GM18505 (cell line): ENCODE measurements around the gene P3H2.
"Not testable (repeated sequence)": the region's sequence is repeated elsewhere in the genome, so short reads cannot be mapped to it uniquely, and the experiment has no call there.

ENCODE experiments used
- ATAC-seq: cut with Tn5 transposase; IDR thresholded peaks from one replicate; pipeline ENCODE4 v1.9.1; 2021; ENCODE audit not compliant: unreplicated experiment
- POLR2A ChIP-seq: IDR thresholded peaks from 4 replicates; pipeline ENCODE4 v1.6.1; 2011; ENCODE audit warnings: borderline replicate concordance; ENCODE audit not compliant: insufficient read depth, insufficient read length; ENCODE audit errors: extremely low read depth

P3H2 gene

GRCh38 chr3:190084983-190085382, 35.7 kb downstream of the P3H2 start:
- no peak for TF ChIP-seq POLR2A
- ATAC-seq = no peak

- TF ChIP-seq POLR2A = no peak
- no peak for ATAC-seq
These were observed 37.1 kb downstream of the P3H2 start for GRCh38 chr3:190083635-190084034.

- TF ChIP-seq POLR2A = no peak
- ATAC-seq = no peak
These were observed 39.3 kb downstream of the P3H2 start for GRCh38 chr3:190081389-190081788.

GRCh38 chr3:190079173-190079572, 41.5 kb downstream of the P3H2 start:
- not testable (repeated sequence) for ATAC-seq

- no peak for ATAC-seq
- no peak for TF ChIP-seq POLR2A
These were observed 43.2 kb downstream of the P3H2 start for GRCh38 chr3:190077395-190078045.

- no peak for TF ChIP-seq POLR2A
- no peak for ATAC-seq
These were observed 43.9 kb downstream of the P3H2 start for GRCh38 chr3:190076601-190077394.

- TF ChIP-seq POLR2A = no peak
- ATAC-seq = no peak
These were observed 44.6 kb downstream of the P3H2 start for GRCh38 chr3:190076136-190076535.

GRCh38 chr3:190074817-190075216, 45.9 kb downstream of the P3H2 start:
- no peak for TF ChIP-seq POLR2A
- ATAC-seq = no peak

- no peak for TF ChIP-seq POLR2A
- ATAC-seq = peak; percentile 64
These were observed 47.3 kb downstream of the P3H2 start for GRCh38 chr3:190073264-190074008.

GRCh38 chr3:190072856-190073255, 47.8 kb downstream of the P3H2 start:
- ATAC-seq = no peak
- no peak for TF ChIP-seq POLR2A

- ATAC-seq = not testable (repeated sequence)
These were observed 48.8 kb downstream of the P3H2 start for GRCh38 chr3:190071921-190072320.

GRCh38 chr3:190070622-190071347, 49.9 kb downstream of the P3H2 start:
- no peak for ATAC-seq
- TF ChIP-seq POLR2A = no peak

- TF ChIP-seq POLR2A = no peak
- no peak for ATAC-seq
These were observed 55.5 kb downstream of the P3H2 start for GRCh38 chr3:190065204-190065603.
